ENCODE measurements around the gene ZBTB11. TPM values are rescaled to one million over a fixed set of nuclear protein-coding genes. Genes with fewer than 3 reads are reported as not detected.
"Not testable (repeated sequence)": the region's sequence is repeated elsewhere in the genome, so short reads cannot be mapped to it uniquely, and the experiment has no call there.

ZBTB11 gene
- total RNA-seq, 1 donor from 2014 or later: 11.8 TPM

DNA sequence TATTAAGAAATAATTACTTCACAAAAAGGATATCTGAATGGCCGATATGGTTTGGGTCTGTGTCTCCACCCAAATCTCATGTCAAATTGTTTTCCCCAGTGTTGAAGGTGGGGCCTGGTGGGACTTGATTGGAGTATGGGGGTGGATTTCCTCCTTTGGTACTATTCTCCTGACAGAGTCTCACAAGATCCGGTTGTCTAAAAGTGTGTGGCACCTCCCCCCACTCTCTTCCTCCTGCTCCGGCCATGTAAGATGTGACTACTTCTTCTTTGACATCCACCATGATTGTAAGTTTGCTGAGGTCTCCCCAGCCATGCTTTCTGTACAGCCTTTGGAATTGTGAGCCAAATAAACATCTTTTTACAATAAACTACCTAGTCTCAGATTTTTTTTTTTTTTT is 34.5 kb downstream of the ZBTB11 start:
- no peak for DNase-seq (ENCODE audit: low read depth)
- TF ChIP-seq, protein P1, sequence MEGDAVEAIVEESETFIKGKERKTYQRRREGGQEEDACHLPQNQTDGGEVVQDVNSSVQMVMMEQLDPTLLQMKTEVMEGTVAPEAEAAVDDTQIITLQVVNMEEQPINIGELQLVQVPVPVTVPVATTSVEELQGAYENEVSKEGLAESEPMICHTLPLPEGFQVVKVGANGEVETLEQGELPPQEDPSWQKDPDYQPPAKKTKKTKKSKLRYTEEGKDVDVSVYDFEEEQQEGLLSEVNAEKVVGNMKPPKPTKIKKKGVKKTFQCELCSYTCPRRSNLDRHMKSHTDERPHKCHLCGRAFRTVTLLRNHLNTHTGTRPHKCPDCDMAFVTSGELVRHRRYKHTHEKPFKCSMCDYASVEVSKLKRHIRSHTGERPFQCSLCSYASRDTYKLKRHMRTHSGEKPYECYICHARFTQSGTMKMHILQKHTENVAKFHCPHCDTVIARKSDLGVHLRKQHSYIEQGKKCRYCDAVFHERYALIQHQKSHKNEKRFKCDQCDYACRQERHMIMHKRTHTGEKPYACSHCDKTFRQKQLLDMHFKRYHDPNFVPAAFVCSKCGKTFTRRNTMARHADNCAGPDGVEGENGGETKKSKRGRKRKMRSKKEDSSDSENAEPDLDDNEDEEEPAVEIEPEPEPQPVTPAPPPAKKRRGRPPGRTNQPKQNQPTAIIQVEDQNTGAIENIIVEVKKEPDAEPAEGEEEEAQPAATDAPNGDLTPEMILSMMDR (conservative IDR thresholded peaks at IDR 0.05; ENCODE audit: low read depth, low read length): no peak
- no peak overlapping the region for H3K4me3 ChIP-seq (ENCODE audit: low read depth, low read length)

DNA sequence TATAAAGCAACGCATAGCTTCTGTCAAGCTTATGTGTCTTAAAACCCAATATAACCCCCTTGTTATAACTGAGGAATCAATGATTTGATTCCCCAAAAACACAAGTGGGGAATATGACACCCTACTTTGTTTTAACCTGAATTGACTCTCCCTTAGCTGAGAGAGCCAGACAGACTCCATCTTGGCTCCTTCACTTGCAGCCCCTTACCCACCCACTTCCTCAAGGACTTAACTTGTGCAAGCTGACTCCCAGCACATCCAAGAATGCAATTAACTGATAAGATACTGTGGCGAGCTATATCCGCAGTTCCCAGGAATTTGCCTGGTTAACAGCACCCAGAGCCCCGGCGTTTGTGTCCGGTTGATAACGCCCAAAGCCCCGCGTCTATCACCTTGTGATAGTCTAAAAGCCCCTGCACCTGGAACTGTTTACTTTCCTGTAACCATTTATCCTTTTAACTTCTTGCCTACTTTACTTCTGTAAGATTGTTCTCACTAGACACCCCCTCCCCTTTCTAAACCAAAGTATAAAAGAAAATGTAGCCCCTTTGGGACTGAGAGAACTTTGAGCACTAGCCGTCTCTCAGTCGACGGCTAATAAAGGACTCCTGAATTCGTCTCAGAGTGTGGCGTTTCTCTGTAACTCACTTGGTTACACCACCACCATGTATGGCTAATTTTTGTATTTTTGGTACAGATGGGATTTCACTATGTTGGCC is 35.4 kb downstream of the ZBTB11 start:
- not testable (repeated sequence) for H3K4me3 ChIP-seq (ENCODE audit: low read depth, low read length); DNase-seq (ENCODE audit: low read depth)

DNA sequence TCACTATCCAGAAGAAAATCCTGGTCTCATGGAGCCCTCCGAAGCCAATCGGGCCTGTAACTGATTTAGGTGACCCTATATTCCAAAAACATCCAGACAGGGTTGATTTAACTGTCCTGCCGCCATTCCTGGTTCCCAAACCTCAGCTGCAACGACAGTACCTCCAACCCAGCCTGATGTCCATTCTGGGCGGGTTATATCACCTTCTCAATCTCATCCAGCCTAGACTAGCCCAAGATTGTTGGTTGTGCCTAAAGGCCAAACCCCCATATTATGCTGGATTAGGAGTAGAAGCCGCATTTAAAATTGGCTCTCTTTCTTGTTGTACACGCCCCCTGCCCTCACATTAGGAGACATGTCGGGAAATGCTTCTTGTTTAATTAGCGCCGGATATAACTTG is 36.7 kb downstream of the ZBTB11 start:
- DNase-seq (ENCODE audit: low read depth): no peak
- TF ChIP-seq, protein P1 (conservative IDR thresholded peaks at IDR 0.05; ENCODE audit: low read depth, low read length): no peak
- no peak overlapping the region for H3K4me3 ChIP-seq (ENCODE audit: low read depth, low read length)

DNA sequence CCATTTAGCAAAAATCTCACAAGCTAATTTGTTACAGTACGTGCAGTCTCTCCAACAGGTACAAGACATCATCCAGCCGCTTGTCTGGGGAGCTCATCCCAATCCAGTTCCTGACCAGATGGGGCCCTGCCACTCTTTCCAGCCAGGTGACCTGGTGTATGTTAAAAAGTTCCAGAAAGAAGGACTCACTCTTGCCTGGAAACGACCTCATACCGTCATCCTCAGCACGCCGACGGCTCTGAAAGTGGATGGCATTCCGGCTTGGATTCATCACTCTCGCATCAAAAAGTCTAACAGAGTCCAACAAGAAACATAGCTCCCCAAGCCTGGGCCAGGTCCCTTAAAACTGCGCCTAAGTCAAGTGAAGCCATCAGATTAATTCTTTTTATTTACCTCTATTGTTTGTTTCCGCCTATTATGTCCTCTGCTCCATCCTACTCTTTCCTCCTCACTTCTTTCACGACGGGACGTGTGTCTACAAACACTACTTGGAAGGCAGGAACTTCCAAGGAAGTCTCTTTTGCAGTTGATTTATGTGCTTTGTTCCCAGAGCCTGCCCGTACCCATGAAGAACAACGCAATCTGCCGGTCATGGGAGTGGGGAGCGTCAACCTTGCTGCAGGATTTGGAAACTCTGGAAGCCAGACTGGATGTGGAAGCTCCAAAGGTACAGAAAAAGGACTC is 37.5 kb downstream of the ZBTB11 start:
- TF ChIP-seq, protein P1 (conservative IDR thresholded peaks at IDR 0.05; ENCODE audit: low read depth, low read length): no peak
- DNase-seq (ENCODE audit: low read depth): no peak

DNA sequence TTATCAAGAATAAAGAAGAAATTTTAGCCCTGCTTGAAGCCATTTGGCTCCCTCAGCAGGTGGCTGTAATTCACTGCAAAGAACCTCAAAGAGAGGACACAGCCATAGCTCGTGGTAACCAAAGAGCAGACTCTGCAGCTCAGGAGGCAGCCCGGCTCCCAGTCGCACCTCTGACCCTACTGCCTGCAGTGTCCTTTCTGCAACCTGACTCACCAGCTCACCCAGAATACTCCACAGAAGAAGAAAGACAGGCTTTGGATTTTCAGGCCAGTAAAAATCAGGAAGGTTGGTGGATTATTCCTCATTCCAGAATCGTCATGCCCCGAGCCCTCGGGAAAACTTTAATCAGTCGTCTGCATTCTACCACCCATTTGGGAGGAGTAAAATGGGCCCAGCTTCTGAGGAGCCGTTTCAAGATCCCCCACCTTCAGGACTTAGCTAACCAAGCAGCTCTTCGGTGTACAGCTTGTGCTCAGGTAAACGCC is 38.6 kb downstream of the ZBTB11 start:
- no peak for DNase-seq (ENCODE audit: low read depth)
- no peak overlapping the region for H3K4me3 ChIP-seq (ENCODE audit: low read depth, low read length)
- TF ChIP-seq, protein P1 (conservative IDR thresholded peaks at IDR 0.05; ENCODE audit: low read depth, low read length): peak; percentile 25

More for the DNA sequence above, 37.5 kb downstream of the ZBTB11 start:
- H3K4me3 ChIP-seq (ENCODE audit: low read depth, low read length): no peak overlapping the region

DNA sequence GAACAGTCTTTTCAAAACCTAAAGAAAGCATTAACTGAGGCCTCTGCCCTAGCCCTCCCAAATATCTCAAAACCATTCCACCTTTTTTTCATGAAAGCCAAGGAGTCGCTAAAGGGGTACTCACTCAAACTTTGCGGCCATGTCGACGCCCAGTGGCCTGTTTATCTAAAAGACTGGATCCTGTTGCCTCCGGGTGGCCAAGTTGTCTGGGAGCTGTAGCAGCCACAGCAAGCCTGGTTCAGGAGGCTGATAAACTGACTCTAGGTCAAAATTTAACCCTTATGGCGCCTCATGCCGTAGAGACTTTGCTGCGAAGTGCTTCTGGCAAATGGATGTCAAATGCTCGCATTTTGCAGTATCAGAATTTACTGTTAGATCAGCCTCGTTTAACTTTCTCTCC is 39.5 kb downstream of the ZBTB11 start:
- TF ChIP-seq, protein P1 (conservative IDR thresholded peaks at IDR 0.05; ENCODE audit: low read depth, low read length): no peak
- no peak overlapping the region for H3K4me3 ChIP-seq (ENCODE audit: low read depth, low read length)
- DNase-seq (ENCODE audit: low read depth): no peak

DNA sequence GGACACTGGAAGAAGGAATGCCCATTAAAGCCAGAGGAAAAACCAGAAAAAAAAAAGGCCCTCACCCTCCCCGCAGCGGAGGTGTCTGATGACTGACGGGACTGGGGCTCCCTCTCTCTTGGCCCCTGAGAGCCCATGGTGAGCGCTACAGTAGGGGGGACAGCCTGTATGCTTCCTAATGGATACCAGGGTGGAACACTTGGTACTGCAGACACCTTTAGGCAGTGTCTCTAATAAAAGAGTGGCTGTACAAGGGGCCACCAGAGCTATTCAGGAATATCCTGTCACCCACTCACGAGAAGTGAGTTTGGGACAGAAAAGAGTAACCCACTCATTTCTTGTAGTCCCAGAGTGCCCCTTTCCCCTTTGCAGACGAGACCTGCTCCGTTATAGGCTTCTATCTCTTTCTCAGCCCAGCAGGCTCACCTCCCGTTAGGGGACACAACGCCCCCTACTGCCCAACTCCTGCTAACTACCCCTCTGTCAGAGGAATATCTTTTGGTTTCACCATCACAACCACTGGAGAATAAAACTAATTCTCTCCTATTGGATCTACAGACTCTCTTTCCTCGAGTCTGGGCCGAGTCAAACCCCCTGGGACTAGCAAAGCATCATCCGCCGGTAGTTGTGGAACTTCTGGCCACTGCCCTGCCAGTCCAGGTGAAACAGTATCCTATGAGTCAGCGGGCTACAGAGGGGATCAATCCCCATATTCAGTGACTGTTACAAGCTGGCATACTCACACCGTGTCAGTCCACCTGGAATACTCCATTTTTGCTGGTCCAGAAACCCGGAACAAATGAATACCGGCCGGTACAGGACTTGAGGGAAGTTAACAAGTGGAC is 40.8 kb downstream of the ZBTB11 start:
- no peak for DNase-seq (ENCODE audit: low read depth)
- H3K4me3 ChIP-seq (ENCODE audit: low read depth, low read length): peak overlapping the region; percentile 7
- TF ChIP-seq, protein P1 (conservative IDR thresholded peaks at IDR 0.05; ENCODE audit: low read depth, low read length): peak; percentile 83
